Measurements from ENCODE around the gene SRGAP2B.
"Not testable (repeated sequence)": the region's sequence is repeated elsewhere in the genome, so short reads cannot be mapped to it uniquely, and the experiment has no call there.

Gene SRGAP2B

DNA sequence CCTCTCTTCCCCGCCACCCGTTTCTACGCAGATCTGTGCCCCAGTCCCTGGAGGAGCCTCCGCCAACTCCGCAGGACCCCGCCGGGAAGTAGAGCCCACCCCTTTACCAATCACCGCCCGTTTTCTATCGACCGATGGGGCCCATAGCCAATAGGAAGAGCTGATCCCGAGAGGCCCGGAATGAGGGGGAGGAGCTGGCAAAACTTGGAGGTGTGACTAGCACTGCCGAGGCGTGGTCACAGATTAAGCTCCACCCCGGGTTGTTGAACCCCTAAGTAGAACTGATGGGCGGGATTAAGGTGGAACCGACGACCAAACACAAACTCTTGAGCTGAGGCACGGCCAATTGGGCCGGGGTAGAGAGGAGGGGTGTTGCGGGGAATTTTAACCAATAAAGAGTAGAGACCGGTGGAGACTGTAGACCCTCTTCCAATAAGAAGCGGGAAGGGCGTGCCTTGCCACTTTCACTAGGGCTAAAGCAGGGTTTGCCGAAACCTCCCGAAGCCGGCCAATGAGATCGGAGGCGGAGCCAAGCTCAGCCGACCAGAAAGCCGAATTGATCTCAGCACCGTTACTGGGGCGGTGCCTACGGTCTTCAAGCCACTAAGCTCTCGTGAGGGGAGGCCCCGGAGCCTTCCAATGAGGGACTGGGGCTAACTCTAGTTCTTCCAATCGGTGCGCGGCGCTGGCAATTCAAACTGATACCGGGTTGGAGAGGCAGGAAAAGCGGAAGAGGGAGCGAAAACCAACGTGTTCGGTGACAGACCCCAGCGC, at the start of gene SRGAP2B, which contains the start of gene FAM72D:
Gene SRGAP2B (minus strand): TSS at position 45 of the 774 bp plus-strand sequence. CDS start 2,427 bp downstream, outside the sequence.
Gene FAM72D (plus strand): TSS at position 691 of the 774 bp plus-strand sequence. CDS start 874 bp downstream, outside the sequence.
- not testable (repeated sequence) for H3K4me1 ChIP-seq (ENCODE audit: control insufficient read depth, insufficient read depth, low read length); H3K9me3 ChIP-seq (ENCODE audit: control insufficient read depth, insufficient read depth, low read depth, low read length); H3K27ac ChIP-seq (ENCODE audit: low read depth, low read length); H3K27me3 ChIP-seq (ENCODE audit: control insufficient read depth, insufficient read depth, low read length); H3K36me3 ChIP-seq (ENCODE audit: control insufficient read depth, insufficient read depth, low read length)
- Histone ChIP-seq H3K9ac (ENCODE audit: low read length) (peak within 1 kb of the TSS; percentile 44), H3K4me3 (ENCODE audit: low read depth, low read length) (peak within 1 kb of the TSS; percentile 53)

DNA sequence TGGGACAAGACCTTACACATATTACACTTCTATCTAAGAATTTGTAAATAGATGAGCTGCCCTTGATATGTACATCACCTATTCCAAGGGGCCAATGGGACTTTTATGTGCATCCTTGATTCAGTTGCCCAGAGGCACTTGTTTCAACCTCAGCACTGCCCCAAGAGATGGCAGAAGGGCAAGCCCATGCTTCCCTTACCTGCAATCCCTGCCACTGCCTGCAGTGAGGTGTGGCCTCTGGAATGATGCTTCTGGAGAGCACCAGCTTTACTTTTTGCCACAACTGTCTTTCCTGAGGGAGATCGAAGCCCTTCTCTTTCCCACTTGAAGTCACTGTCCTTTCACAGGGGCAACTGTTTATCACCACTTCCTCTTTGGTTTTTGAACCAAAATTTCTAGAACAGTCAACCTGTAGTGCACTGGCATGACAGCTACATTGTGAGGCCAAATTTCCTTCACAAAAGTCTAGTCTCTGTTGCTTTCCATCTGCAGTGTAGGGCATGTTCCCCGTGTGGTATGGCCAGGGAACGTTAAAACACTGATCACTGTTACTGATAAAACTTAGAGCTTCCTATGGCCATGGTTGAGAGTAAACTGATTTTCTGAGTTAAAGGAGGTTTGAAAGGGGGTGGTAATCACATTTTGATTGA, 49.3 kb upstream of the SRGAP2B start:
- H3K36me3 ChIP-seq (ENCODE audit: control insufficient read depth, insufficient read depth, low read length); H3K27ac ChIP-seq (ENCODE audit: low read depth, low read length); H3K4me3 ChIP-seq (ENCODE audit: low read depth, low read length); H3K9me3 ChIP-seq (ENCODE audit: control insufficient read depth, insufficient read depth, low read depth, low read length); H3K27me3 ChIP-seq (ENCODE audit: control insufficient read depth, insufficient read depth, low read length); H3K9ac ChIP-seq (ENCODE audit: low read length); H3K4me1 ChIP-seq (ENCODE audit: control insufficient read depth, insufficient read depth, low read length): not testable (repeated sequence)

DNA sequence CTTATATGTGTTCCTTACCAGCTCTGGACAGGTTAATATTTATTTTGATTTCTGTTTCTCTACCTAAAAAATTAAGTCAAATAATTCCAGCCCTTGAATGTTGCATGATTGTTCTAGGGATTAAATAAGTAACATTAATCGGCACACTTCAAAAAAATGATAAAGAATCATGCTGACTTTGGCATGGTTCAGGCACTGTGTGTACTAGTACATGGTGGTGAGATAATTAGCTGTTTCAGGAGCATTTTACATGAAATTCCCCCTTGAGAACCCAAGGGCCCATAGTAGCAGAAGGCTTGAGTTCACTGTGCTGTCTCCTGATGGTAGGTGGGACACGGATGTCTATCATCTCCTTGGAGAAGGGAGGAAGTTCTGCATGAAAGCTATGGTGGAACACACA, 45.4 kb upstream of the SRGAP2B start:
- H3K9ac ChIP-seq (ENCODE audit: low read length); H3K4me1 ChIP-seq (ENCODE audit: control insufficient read depth, insufficient read depth, low read length); H3K27ac ChIP-seq (ENCODE audit: low read depth, low read length); H3K9me3 ChIP-seq (ENCODE audit: control insufficient read depth, insufficient read depth, low read depth, low read length); H3K36me3 ChIP-seq (ENCODE audit: control insufficient read depth, insufficient read depth, low read length); H3K4me3 ChIP-seq (ENCODE audit: low read depth, low read length); H3K27me3 ChIP-seq (ENCODE audit: control insufficient read depth, insufficient read depth, low read length): not testable (repeated sequence)

DNA sequence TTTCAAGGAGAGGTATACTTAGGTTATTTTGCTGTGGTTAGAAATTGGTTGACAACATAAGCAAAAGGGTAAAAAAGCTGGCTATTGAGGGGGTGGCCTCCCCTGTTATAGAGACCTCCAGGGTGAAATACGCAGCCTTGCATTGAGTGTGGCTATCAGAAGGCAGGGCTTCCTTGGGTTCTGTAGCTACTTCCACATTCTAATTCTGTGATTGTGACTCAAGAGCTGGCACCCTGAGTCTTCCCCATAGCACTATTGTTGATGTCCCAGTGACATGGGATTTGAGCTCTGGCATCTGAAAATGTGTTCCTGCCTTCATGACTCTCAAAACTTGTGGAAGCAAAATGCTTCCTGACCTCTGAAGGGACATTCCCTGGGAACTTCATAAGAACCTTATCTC, 39.3 kb upstream of the SRGAP2B start:
- H3K9me3 ChIP-seq (ENCODE audit: control insufficient read depth, insufficient read depth, low read depth, low read length); H3K4me3 ChIP-seq (ENCODE audit: low read depth, low read length): not testable (repeated sequence)

DNA sequence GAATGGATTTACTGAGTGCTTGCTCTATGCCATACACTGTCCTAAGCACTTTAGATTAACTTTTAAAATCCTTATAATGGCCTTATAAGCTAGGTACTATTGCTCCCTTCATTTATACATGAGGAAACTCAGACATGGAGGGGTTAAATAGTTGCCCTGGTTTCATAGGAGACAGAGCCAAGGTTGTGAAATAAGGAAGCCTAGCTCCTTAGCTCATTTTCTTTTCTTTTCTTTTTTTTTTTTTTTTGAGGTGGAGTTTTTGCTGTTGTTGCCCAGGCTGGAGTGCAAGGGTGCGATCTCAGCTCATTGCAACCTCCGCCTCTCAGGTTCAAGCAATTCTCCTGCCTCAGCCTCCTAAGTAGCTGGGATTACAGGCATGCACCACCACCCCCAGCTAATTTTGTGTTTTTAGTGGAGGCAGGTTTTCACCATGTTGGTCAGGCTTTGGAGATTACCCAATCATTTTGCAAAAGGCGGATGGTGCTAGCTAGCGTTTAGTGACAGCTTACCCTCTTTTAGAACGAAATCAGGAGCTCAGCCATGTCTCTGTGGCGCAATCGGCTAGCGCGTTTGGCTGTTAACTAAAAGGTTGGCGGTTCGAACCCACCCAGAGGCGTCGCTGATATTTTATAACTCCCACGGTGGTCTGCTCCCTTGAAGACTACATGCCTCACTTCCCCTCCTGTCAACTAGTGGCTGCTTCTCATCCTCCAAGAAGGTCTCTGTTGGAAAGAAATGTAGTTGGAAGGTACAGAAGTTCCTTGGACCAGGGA, 33.8 kb upstream of the SRGAP2B start:
- not testable (repeated sequence) for H3K9ac ChIP-seq (ENCODE audit: low read length); H3K4me3 ChIP-seq (ENCODE audit: low read depth, low read length); H3K4me1 ChIP-seq (ENCODE audit: control insufficient read depth, insufficient read depth, low read length)

More for the DNA sequence above, 39.3 kb upstream of the SRGAP2B start:
- not testable (repeated sequence) for H3K36me3 ChIP-seq (ENCODE audit: control insufficient read depth, insufficient read depth, low read length); H3K27me3 ChIP-seq (ENCODE audit: control insufficient read depth, insufficient read depth, low read length); H3K9ac ChIP-seq (ENCODE audit: low read length); H3K27ac ChIP-seq (ENCODE audit: low read depth, low read length); H3K4me1 ChIP-seq (ENCODE audit: control insufficient read depth, insufficient read depth, low read length)

DNA sequence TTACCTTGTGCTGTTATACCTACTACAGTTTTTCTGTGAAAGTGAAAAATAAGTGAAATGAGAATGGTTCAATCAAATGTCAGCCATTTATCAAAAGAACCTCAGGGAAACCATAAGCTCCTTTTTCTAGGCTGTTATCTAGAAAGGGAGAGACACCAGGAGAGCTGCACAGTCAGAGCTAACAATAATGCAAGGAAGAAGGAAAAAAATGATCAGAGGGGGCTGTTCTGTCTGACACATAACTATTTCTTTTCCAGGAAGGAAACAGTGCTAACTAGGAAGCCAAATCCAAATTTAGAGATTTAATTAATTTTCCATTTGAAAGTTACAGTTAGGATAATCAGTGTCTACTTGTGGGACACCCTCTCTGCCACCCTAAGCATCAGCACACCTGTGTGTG, 32.0 kb upstream of the SRGAP2B start:
- not testable (repeated sequence) for H3K9me3 ChIP-seq (ENCODE audit: control insufficient read depth, insufficient read depth, low read depth, low read length); H3K4me3 ChIP-seq (ENCODE audit: low read depth, low read length); H3K9ac ChIP-seq (ENCODE audit: low read length); H3K27me3 ChIP-seq (ENCODE audit: control insufficient read depth, insufficient read depth, low read length); H3K4me1 ChIP-seq (ENCODE audit: control insufficient read depth, insufficient read depth, low read length); H3K27ac ChIP-seq (ENCODE audit: low read depth, low read length); H3K36me3 ChIP-seq (ENCODE audit: control insufficient read depth, insufficient read depth, low read length)

More for the DNA sequence above, 33.8 kb upstream of the SRGAP2B start:
- H3K36me3 ChIP-seq (ENCODE audit: control insufficient read depth, insufficient read depth, low read length); H3K27ac ChIP-seq (ENCODE audit: low read depth, low read length); H3K9me3 ChIP-seq (ENCODE audit: control insufficient read depth, insufficient read depth, low read depth, low read length); H3K27me3 ChIP-seq (ENCODE audit: control insufficient read depth, insufficient read depth, low read length): not testable (repeated sequence)

DNA sequence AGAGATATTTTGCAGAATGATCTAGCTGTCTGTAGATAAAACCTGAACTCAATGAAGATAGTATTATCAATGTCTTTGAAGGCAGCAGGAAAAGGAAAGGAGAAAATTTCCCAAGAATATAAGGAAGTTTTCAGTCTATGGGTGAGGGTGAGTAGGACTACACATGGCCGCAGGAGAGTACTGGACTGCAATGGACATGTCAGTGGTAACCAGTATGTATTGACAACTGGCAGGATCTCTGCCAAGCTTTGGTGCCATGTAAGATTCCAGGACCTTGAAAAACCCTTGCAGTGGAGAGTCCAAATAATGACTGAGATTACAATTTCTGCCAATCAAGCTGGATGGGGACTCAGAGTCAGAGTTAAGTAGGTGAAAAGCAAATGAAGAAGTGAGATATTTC, 30.0 kb upstream of the SRGAP2B start:
- H3K9me3 ChIP-seq (ENCODE audit: control insufficient read depth, insufficient read depth, low read depth, low read length); H3K4me1 ChIP-seq (ENCODE audit: control insufficient read depth, insufficient read depth, low read length); H3K27ac ChIP-seq (ENCODE audit: low read depth, low read length); H3K4me3 ChIP-seq (ENCODE audit: low read depth, low read length); H3K9ac ChIP-seq (ENCODE audit: low read length); H3K27me3 ChIP-seq (ENCODE audit: control insufficient read depth, insufficient read depth, low read length); H3K36me3 ChIP-seq (ENCODE audit: control insufficient read depth, insufficient read depth, low read length): not testable (repeated sequence)

DNA sequence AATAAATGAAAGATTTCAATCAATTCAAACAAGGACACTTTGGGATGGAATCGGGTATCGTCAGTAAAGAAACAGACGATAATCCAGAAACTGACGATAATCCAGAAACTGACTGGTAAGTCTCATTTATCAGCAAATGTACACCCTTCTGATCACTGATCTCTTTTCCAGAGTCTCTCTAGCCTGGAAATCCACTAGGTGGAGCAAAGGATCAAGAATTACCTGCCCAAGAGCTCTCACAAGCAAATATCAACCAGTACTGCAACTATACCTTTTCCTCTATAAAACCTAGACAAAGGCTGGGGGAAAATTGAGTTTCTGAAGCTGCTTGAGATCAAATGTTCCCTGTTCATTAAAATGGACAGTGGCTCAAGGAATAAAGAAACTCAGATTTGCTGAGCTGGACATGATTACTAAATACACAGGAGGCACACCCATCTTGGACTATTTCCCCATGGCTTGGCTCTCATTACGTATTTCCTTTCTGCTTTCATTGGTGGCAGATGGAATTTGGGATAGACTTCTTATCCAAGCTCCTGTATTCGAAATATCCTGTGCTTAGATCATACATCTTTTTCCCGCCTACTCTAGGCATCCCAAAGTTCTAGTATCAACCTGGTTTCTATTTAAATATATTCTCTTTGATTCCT, 29.0 kb upstream of the SRGAP2B start:
- not testable (repeated sequence) for H3K4me1 ChIP-seq (ENCODE audit: control insufficient read depth, insufficient read depth, low read length); H3K36me3 ChIP-seq (ENCODE audit: control insufficient read depth, insufficient read depth, low read length); H3K4me3 ChIP-seq (ENCODE audit: low read depth, low read length); H3K27me3 ChIP-seq (ENCODE audit: control insufficient read depth, insufficient read depth, low read length); H3K27ac ChIP-seq (ENCODE audit: low read depth, low read length); H3K9me3 ChIP-seq (ENCODE audit: control insufficient read depth, insufficient read depth, low read depth, low read length); H3K9ac ChIP-seq (ENCODE audit: low read length)

DNA sequence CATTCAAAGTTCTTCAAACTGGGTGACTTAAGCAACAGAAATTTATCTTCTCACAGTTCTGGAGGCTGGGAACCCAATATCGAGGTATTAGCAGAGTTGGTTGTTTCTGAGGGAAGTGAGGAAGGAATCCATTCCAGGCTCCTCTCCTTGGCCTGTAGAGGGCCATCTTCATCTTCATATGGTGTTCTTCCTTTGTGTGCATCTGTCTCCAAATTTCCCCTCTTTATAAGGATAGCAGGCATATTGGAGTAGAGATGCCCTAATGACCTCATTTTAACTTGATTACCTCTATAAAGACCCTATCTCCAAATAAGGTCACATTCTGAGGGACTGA, 27.9 kb upstream of the SRGAP2B start:
- H3K9ac ChIP-seq (ENCODE audit: low read length); H3K9me3 ChIP-seq (ENCODE audit: control insufficient read depth, insufficient read depth, low read depth, low read length); H3K36me3 ChIP-seq (ENCODE audit: control insufficient read depth, insufficient read depth, low read length); H3K4me1 ChIP-seq (ENCODE audit: control insufficient read depth, insufficient read depth, low read length); H3K27ac ChIP-seq (ENCODE audit: low read depth, low read length); H3K4me3 ChIP-seq (ENCODE audit: low read depth, low read length); H3K27me3 ChIP-seq (ENCODE audit: control insufficient read depth, insufficient read depth, low read length): not testable (repeated sequence)

DNA sequence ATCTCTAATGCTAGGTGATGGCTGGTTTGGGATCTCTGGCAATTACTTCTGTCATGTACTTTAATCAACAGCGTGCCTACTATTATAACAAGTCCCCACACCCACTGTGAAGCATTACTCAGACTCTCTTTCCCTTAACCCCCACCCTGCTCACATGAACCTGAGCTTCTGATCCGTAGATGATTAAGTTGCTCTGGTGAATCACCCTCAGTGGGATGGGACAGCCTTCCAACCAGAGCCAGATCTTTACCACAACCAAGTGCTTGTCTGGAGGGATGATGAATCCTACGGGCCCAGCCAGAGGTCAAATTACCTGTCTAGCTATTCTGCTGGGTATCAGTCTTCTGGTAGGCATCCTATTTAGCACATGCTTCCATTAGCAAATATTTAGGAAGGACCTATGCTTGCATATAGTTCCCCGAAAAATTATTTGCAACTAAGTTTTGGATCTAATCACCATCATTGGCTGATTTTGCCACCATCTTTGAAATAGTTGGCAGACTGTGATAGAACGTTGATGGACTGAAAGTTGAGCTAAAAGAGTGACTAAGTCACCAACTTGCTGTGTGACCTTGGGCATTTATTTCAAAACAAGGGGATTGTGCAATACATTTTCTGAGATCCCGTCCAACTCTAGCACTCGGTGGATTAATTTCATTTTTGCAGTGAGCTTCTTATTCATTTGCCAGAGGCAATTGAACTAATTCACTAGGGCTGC, 27.4 kb upstream of the SRGAP2B start:
- not testable (repeated sequence) for H3K4me1 ChIP-seq (ENCODE audit: control insufficient read depth, insufficient read depth, low read length); H3K36me3 ChIP-seq (ENCODE audit: control insufficient read depth, insufficient read depth, low read length); H3K27me3 ChIP-seq (ENCODE audit: control insufficient read depth, insufficient read depth, low read length); H3K9ac ChIP-seq (ENCODE audit: low read length); H3K27ac ChIP-seq (ENCODE audit: low read depth, low read length); H3K9me3 ChIP-seq (ENCODE audit: control insufficient read depth, insufficient read depth, low read depth, low read length); H3K4me3 ChIP-seq (ENCODE audit: low read depth, low read length)

Measured in HUES6 (cell line).